Loucy (cell line): ENCODE results near the gene ABLIM2.

Experiments used
- H2AFZ ChIP-seq: fragments of 200-600 bp; sonication (generic); 2 replicates; pipeline ENCODE4 v1.6.0; 2016; ENCODE audit warnings: antibody characterized with exemption, mild to moderate bottlenecking, low read length, moderate library complexity
- H3F3A ChIP-seq: fragments of 200-600 bp; 2 replicates; pipeline ENCODE4 v1.6.0; 2016; ENCODE audit warnings: antibody characterized with exemption, low read depth, mild to moderate bottlenecking
- H3K27me3 ChIP-seq: fragments of 200-600 bp; sonication (generic); 2 replicates; pipeline ENCODE4 v1.6.1; 2014; ENCODE audit warnings: low read length, mild to moderate bottlenecking; ENCODE audit not compliant: insufficient read depth, poor library complexity, severe bottlenecking
- H3K36me3 ChIP-seq: fragments of 200-600 bp; sonication (generic); 2 replicates; pipeline ENCODE4 v1.6.1; 2016; ENCODE audit warnings: low read length; ENCODE audit not compliant: insufficient read depth
- H3K4me1 ChIP-seq: fragments of 200-600 bp; sonication (generic); 2 replicates; pipeline ENCODE4 v1.5.1; 2014; ENCODE audit warnings: low read length, mild to moderate bottlenecking; ENCODE audit not compliant: insufficient read depth, poor library complexity, severe bottlenecking
- H3K4me2 ChIP-seq: fragments of 200-600 bp; sonication (generic); 2 replicates; pipeline ENCODE4 v1.6.0; 2014; ENCODE audit warnings: antibody characterized with exemption, low read length, low read depth, mild to moderate bottlenecking; ENCODE audit not compliant: poor library complexity, severe bottlenecking
- H3K4me3 ChIP-seq: fragments of 200-600 bp; sonication (generic); 2 replicates; pipeline ENCODE4 v1.5.1; 2014; ENCODE audit warnings: low read length, mild to moderate bottlenecking, mixed read lengths; ENCODE audit not compliant: poor library complexity, severe bottlenecking
- H3K79me2 ChIP-seq: fragments of 200-600 bp; sonication (generic); 2 replicates; pipeline ENCODE4 v1.6.1; 2014; ENCODE audit warnings: low read length; ENCODE audit not compliant: insufficient read depth
- H3K9ac ChIP-seq: fragments of 200-600 bp; sonication (generic); 2 replicates; pipeline ENCODE4 v1.6.0; 2014; ENCODE audit warnings: mild to moderate bottlenecking, low read depth, low read length, moderate library complexity; ENCODE audit not compliant: poor library complexity, severe bottlenecking
- H3K9me2 ChIP-seq: fragments of 200-600 bp; sonication (generic); replicated peaks from 2 replicates; pipeline ENCODE4 v1.6.1; 2016; ENCODE audit warnings: low read depth, low read length, mixed read lengths
- H3K9me3 ChIP-seq: fragments of 200-600 bp; sonication (generic); 2 replicates; pipeline ENCODE4 v1.6.1; 2014; ENCODE audit warnings: mild to moderate bottlenecking, antibody characterized with exemption, low read length, low read depth; ENCODE audit not compliant: insufficient read depth
- H4K20me1 ChIP-seq: fragments of 200-600 bp; sonication (generic); 2 replicates; pipeline ENCODE4 v1.6.0; 2014; ENCODE audit warnings: antibody characterized with exemption, low read length, mild to moderate bottlenecking; ENCODE audit not compliant: insufficient read depth, poor library complexity, severe bottlenecking
- CTCF ChIP-seq: fragments of 200-600 bp; sonication (generic); conservative IDR thresholded peaks from 2 replicates; pipeline ENCODE4 v1.5.1; 2014; ENCODE audit warnings: mild to moderate bottlenecking, antibody characterized with exemption, low read length
- EZH2phosphoT487 ChIP-seq: fragments of 200-600 bp; IDR thresholded peaks from 2 replicates; pipeline ENCODE4 v1.6.1; 2018; ENCODE audit warnings: antibody characterized with exemption, mild to moderate bottlenecking, moderate library complexity, borderline replicate concordance

Gene ABLIM2

GRCh38 chr4:8105306-8106100, 53.1 kb downstream of the ABLIM2 start:
- no peak for TF ChIP-seq CTCF
- TF ChIP-seq EZH2phosphoT487: no peak
- H3K9me3 ChIP-seq: peaks cover 10% of the 10 kb centered on the region; the same call in 1 of the 2 replicates
- no peaks in the 10 kb centered on the region for H3K4me1 ChIP-seq
- no peak overlapping the region for H3K9ac ChIP-seq
- no peak overlapping the region for H3K4me3 ChIP-seq
- H3K4me2 ChIP-seq: no peak overlapping the region
- H2AFZ ChIP-seq: no peak overlapping the region
- H3K27me3 ChIP-seq: no peaks in the 10 kb centered on the region
- H3K9me2 ChIP-seq: no peaks in the 10 kb centered on the region
- no peaks in the 10 kb centered on the region for H3F3A ChIP-seq
- H3K79me2 ChIP-seq: no peaks in the 10 kb centered on the region
- no peaks in the 10 kb centered on the region for H4K20me1 ChIP-seq
- H3K36me3 ChIP-seq: no peaks in the 10 kb centered on the region

GRCh38 chr4:8104491-8105305, 53.9 kb downstream of the ABLIM2 start:
- Histone ChIP-seq H3K4me2 (no peak overlapping the region), H3K4me3 (no peak overlapping the region), H3K9ac (no peak overlapping the region)

More at GRCh38 chr4:8104491-8105305, 53.9 kb downstream of the ABLIM2 start:
- H3K9me2 ChIP-seq: no peaks in the 10 kb centered on the region
- H3F3A ChIP-seq: no peaks in the 10 kb centered on the region
- no peaks in the 10 kb centered on the region for H3K36me3 ChIP-seq
- TF ChIP-seq EZH2phosphoT487: no peak
- TF ChIP-seq CTCF: no peak
- no peaks in the 10 kb centered on the region for H3K4me1 ChIP-seq
- H3K27me3 ChIP-seq: no peaks in the 10 kb centered on the region
- no peak overlapping the region for H2AFZ ChIP-seq
- no peaks in the 10 kb centered on the region for H4K20me1 ChIP-seq
- peaks cover 10% of the 10 kb centered on the region; the same call in 1 of the 2 replicates for H3K9me3 ChIP-seq
- H3K79me2 ChIP-seq: no peaks in the 10 kb centered on the region
